ENCODE data around the gene ARHGAP1. TPM values are rescaled to one million over a fixed set of nuclear protein-coding genes. Genes with fewer than 3 reads are reported as not detected.

ARHGAP1 gene
- total RNA-seq, 2 experiments from 2014 or later = 33.7 to 36.3 TPM

GRCh38 chr11:46745328-46745727 lies 44.9 kb upstream of the ARHGAP1 start:
- no peak overlapping the region for H3K4me3 ChIP-seq (ENCODE audit: low read length)
- intact Hi-C loops (cut with DNase I, micrococcal nuclease) = no loop called here
- H3K27me3 ChIP-seq (ENCODE audit: control insufficient read depth in 1 of 2, insufficient read depth in 2 of 2, low read length in 2 of 2) = no peaks in the 10 kb centered on the region
- Mint-ChIP-seq H3K27ac (no peak overlapping the region), H3K9me3 (no peaks in the 10 kb centered on the region), H3K36me3 (ENCODE audit: low read depth) (peaks cover 81% of the 10 kb centered on the region), H3K4me3 (no peak overlapping the region), H3K27me3 (no peaks in the 10 kb centered on the region), H3K4me1 (ENCODE audit: low read depth) (no peaks in the 10 kb centered on the region)
- ATAC-seq (ENCODE audit: poor library complexity) (no peak), DNase-seq (no peak)
- no peaks in the 10 kb centered on the region for H3K9me3 ChIP-seq (ENCODE audit: control insufficient read depth in 1 of 2, insufficient read depth in 1 of 2, low read length in 2 of 2)
- no peak for TF ChIP-seq CTCF (IDR thresholded peaks at IDR 0.05)
- H3K4me1 ChIP-seq (ENCODE audit: insufficient read depth, low read length) = no peaks in the 10 kb centered on the region
- ChIA-PET POLR2A (no interaction called here), CTCF (no interaction called here)
- peaks cover 61% of the 10 kb centered on the region for H3K36me3 ChIP-seq (ENCODE audit: insufficient read depth, low read length)
- no peak overlapping the region for H3K27ac ChIP-seq (ENCODE audit: low read depth in 1 of 2, low read length in 2 of 2)

GRCh38 chr11:46743693-46744339 lies 43.4 kb upstream of the ARHGAP1 start:
- H3K36me3 Mint-ChIP-seq (ENCODE audit: low read depth) = peaks cover 68% of the 10 kb centered on the region
- intact Hi-C loops (cut with DNase I, micrococcal nuclease) = no loop called here
- CTCF ChIA-PET = no interaction called here
- no peak for ATAC-seq (ENCODE audit: poor library complexity)
- H3K36me3 ChIP-seq (ENCODE audit: insufficient read depth, low read length) = peaks cover 56% of the 10 kb centered on the region
- no peaks in the 10 kb centered on the region for H3K4me1 ChIP-seq (ENCODE audit: insufficient read depth, low read length)
- TF ChIP-seq CTCF (IDR thresholded peaks at IDR 0.05) = no peak
- H3K27ac Mint-ChIP-seq = no peak overlapping the region
- no peaks in the 10 kb centered on the region for H3K9me3 Mint-ChIP-seq
- DNase-seq = no peak
- no peaks in the 10 kb centered on the region for H3K4me1 Mint-ChIP-seq (ENCODE audit: low read depth)
- H3K27me3 Mint-ChIP-seq = no peaks in the 10 kb centered on the region
- POLR2A ChIA-PET = no interaction called here
- no peaks in the 10 kb centered on the region for H3K9me3 ChIP-seq (ENCODE audit: control insufficient read depth in 1 of 2, insufficient read depth in 1 of 2, low read length in 2 of 2)
- no peak overlapping the region for H3K4me3 Mint-ChIP-seq
- no peaks in the 10 kb centered on the region for H3K27me3 ChIP-seq (ENCODE audit: control insufficient read depth in 1 of 2, insufficient read depth in 2 of 2, low read length in 2 of 2)
- H3K27ac ChIP-seq (ENCODE audit: low read depth in 1 of 2, low read length in 2 of 2) = no peak overlapping the region
- H3K4me3 ChIP-seq (ENCODE audit: low read length) = no peak overlapping the region

- Histone ChIP-seq H3K4me3 (ENCODE audit: low read length) (no peak overlapping the region), H3K4me1 (ENCODE audit: insufficient read depth, low read length) (no peaks in the 10 kb centered on the region), H3K27me3 (ENCODE audit: control insufficient read depth in 1 of 2, insufficient read depth in 2 of 2, low read length in 2 of 2) (no peaks in the 10 kb centered on the region), H3K36me3 (ENCODE audit: insufficient read depth, low read length) (peaks cover 53% of the 10 kb centered on the region), H3K9me3 (ENCODE audit: control insufficient read depth in 1 of 2, insufficient read depth in 1 of 2, low read length in 2 of 2) (no peaks in the 10 kb centered on the region), H3K27ac (ENCODE audit: low read depth in 1 of 2, low read length in 2 of 2) (no peak overlapping the region)
- ATAC-seq (ENCODE audit: poor library complexity) = no peak
- intact Hi-C loops (cut with DNase I, micrococcal nuclease) = no loop called here
- Mint-ChIP-seq H3K4me1 (ENCODE audit: low read depth) (no peaks in the 10 kb centered on the region), H3K36me3 (ENCODE audit: low read depth) (peaks cover 64% of the 10 kb centered on the region), H3K27ac (no peak overlapping the region), H3K27me3 (no peaks in the 10 kb centered on the region), H3K9me3 (no peaks in the 10 kb centered on the region), H3K4me3 (no peak overlapping the region)
- TF ChIP-seq CTCF (IDR thresholded peaks at IDR 0.05) = no peak
- CTCF ChIA-PET = no interaction called here
- POLR2A ChIA-PET = no interaction called here
- DNase-seq = no peak
These were observed 42.6 kb upstream of the ARHGAP1 start for GRCh38 chr11:46743043-46743442.
